Heart right ventricle (tissue), 16 donors: Measurements from ENCODE around the gene FABP7. TPM values are rescaled to one million over a fixed set of nuclear protein-coding genes. Genes with fewer than 3 reads are reported as not detected.

Experiments used
- ATAC-seq, 8 donors: fragments of 200-7000 bp; cut with Tn5 transposase; one replicate each; pipeline ENCODE4 v1.9.1; 2020; ENCODE audit warnings: mild to moderate bottlenecking in 8 of 8, moderate library complexity in 8 of 8, moderate number of reproducible peaks in 1 of 8
- DNase-seq, 2 donors: peaks; one replicate each; pipeline ENCODE4 v3.0.0-alpha.2; 2020
- H3K27ac ChIP-seq, 10 donors: fragments of 200-600 bp; sonication (generic) in 2 of 10; one replicate each; pipeline versions ENCODE4 v1.5.0 to v1.8.0; 2020 to 2022; ENCODE audit warnings: mild to moderate bottlenecking in 3 of 10
- H3K27me3 ChIP-seq, 7 donors: fragments of 200-600 bp; one replicate each; pipeline ENCODE4 v1.8.0; 2021 to 2022; ENCODE audit warnings: mild to moderate bottlenecking in 2 of 7
- H3K36me3 ChIP-seq, 9 donors: fragments of 200-600 bp; sonication (generic) in 1 of 9; one replicate each; pipeline versions ENCODE4 v1.5.0 to v1.8.0; 2020 to 2022; ENCODE audit warnings: mild to moderate bottlenecking in 2 of 9
- H3K4me1 ChIP-seq, 9 donors: fragments of 200-600 bp; sonication (generic) in 1 of 9; one replicate each; pipeline versions ENCODE4 v1.5.0 to v1.8.0; 2020 to 2022; ENCODE audit warnings: mild to moderate bottlenecking in 4 of 9
- H3K4me3 ChIP-seq, 10 donors: fragments of 200-600 bp; sonication (generic) in 2 of 10; one replicate each; pipeline versions ENCODE4 v1.5.0 to v1.8.0; 2020 to 2022; ENCODE audit warnings: mild to moderate bottlenecking in 7 of 10, moderate library complexity in 2 of 10
- H3K9me3 ChIP-seq, 11 donors: fragments of 200-600 bp in 10 of 11; sonication (generic) in 2 of 11; one replicate each; pipeline versions ENCODE4 v1.5.0 to v1.8.0; 2013 to 2022; ENCODE audit warnings: mild to moderate bottlenecking in 2 of 11, control low read depth in 1 of 11, moderate library complexity in 1 of 11
- WGBS, 2 donors: extraction: QIAGEN DNeasy Blood & Tissue Kit; methylation state at CpG; one replicate each; pipeline ENCODE4 v1.1.7; 2013; ENCODE audit warnings: inconsistent platforms in 1 of 2; 5-methylcytosine and 5-hydroxymethylcytosine counted together
- intact Hi-C, 10 donors: fragments of 100-400 bp; cut with DNase I; formaldehyde crosslinking; loops; one replicate each; pipeline versions ENCODE4 v1.11.1 to v1.14.2; 2022
- polyA plus RNA-seq, 2 donors: library from polyadenylated mRNA; stranded (reverse); fragments of 200-250 nt; gene quantifications; one replicate each; pipeline ENCODE4 v1.2.3, GENCODE V29; 2013
- total RNA-seq, 10 donors: library from RNA; stranded (reverse); fragmentation: NEBNext Ultra II Directional in 3 of 10; extraction: Animal tissue kit (Norgen Biotek cat#: 25700) in 3 of 10; gene quantifications; one replicate each; pipeline versions ENCODE4 v1.2.1 to v1.2.4, GENCODE V29; 2021 to 2023
- TF ChIP-seq, protein P1 (sequence below), 9 donors: fragments of 200-600 bp; sonication (generic) in 2 of 9; IDR thresholded peaks; one replicate each; pipeline versions ENCODE4 v1.5.0 to v1.8.0; 2021 to 2022; ENCODE audit warnings: antibody characterized with exemption in 9 of 9, mild to moderate bottlenecking in 5 of 9, moderate library complexity in 1 of 9
- donor health status: Arrhythmogenic right ventricular cardiomyopathy.
- donor health status: ischemic (EF 13 %, LVEDD 7.1; RV severe dilation, severe dysfunction).
- donor health status: healthy with polysubstance abuse.
- donor health status: DM: no; HTN: yes; CAD: no.
- donor health status: DM: no; HTN: no; CAD: no.
- donor health status: ischemic (EF 25% LVEDD 6.9; RV normal size, moderate dysfunction).
- donor health status: ischemic (EF 25% LVEDD 5.7; RV mildly dilated, moderate dysfunction).
- donor health status: healthy.
- donor health status: DM: yes; HTN: yes; CAD: no.
- donor health status: Ischemic cardiomyopathy.
- donor health status: ischemic (EF 35%, LVEDD 5.7; RV mildly dilated, moderate dysfunction).
- donor health status: nonischemic (EF 11% LVEDD 7.7; RV severe dilation, severe dysfunction).
- donor health status: DM: yes; HTN: yes; CAD: no.
- donor health status: PGD.
- donor health status: ischemic (EF 29% LVEDD 5.4; RV normal size, mild dysfunction).
- donor health status: nonischemic (EF 23%, LVEDD 6.1; RV moderate dilation, normal function).

FABP7 gene
- total and polyA plus RNA-seq, 12 donors = 0.16 TPM; not detected in 11

DNA sequence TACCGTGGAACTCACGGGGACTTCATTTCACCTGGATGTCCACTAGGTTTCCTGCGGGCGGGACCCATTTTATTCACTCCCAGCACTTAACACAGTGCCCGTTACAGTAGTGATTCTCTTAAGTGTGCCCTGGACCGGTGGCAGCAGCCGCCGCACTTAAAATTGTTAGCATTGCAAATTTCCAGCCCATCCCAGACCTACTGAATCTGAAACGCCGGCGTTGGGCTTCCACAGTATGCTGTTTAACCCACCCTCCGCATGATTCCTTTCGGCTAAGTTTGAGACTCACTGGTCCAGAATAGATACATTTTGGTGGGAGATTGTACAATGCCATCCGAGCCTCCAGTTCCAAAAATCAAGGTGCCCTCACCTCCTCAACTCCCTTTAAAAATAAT, 10.5 kb downstream of the FABP7 start:
- ATAC-seq = peak in 5 of 8 donors; percentile 12 to 67 (median 57)

DNA sequence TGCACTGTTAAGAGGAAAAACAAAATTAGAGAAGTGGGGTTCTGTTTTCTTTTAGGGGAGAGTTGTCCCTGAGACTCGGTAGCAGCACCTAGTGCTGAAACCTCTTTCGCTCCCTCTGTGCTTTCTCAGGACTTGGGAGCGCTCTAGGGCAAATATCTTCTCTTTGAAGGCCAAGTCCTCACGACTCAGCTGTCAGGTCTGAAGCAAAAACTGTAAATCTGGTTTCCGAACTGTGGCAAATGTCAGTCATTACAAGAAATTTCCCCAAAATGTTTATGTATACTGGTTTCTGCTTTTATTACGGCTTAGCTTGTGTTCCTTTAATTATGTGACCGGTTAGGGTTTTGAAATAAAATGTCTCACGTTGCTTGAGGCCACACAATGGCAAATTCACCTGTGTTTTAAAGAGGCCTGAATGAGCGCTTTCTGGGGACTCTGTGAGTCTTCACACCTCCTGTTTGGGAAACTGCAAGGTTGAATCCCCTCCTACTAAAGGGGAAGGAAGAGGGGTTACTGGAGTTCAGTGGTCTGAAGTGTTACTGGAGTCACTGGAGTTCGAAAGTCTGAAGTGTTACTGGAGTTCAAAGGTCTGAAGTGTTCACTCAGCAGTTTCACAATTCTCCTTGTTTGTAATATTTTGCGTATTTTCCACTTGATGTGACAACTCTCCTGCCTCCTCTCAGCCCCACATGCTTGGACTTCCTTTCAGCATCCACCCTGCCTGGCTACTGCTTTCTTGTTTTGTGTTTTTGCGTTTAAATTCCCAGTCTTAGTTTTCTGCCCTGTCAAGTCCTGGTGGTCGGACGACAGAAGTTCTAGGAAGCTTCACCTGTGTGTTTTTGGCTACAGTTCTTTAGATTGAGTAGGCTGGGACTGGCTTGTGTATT, 11.2 kb downstream of the FABP7 start:
- Histone ChIP-seq H3K4me1 (peaks cover 0 to 32% (median 17%) of the 10 kb centered on the region in 9 donors), H3K36me3 (no peaks in the 10 kb centered on the region), H3K4me3 (peak overlapping the region in 9 of 10 donors; percentile 69 to 93 (median 80)), H3K27ac (peak overlapping the region; percentile 82 to 94 (median 94)), H3K9me3 (no peaks in the 10 kb centered on the region), H3K27me3 (peaks cover 0 to 5% (median 0%) of the 10 kb centered on the region in 7 donors)
- WGBS, 2 donors = 57 to 58% methylated on average over 14 of the region's 14 CpGs
- ATAC-seq = peak in 3 of 8 donors; percentile 39 to 50 (median 43)
- no peak for DNase-seq
- intact Hi-C loops = no loop called here
- TF ChIP-seq, protein P1, sequence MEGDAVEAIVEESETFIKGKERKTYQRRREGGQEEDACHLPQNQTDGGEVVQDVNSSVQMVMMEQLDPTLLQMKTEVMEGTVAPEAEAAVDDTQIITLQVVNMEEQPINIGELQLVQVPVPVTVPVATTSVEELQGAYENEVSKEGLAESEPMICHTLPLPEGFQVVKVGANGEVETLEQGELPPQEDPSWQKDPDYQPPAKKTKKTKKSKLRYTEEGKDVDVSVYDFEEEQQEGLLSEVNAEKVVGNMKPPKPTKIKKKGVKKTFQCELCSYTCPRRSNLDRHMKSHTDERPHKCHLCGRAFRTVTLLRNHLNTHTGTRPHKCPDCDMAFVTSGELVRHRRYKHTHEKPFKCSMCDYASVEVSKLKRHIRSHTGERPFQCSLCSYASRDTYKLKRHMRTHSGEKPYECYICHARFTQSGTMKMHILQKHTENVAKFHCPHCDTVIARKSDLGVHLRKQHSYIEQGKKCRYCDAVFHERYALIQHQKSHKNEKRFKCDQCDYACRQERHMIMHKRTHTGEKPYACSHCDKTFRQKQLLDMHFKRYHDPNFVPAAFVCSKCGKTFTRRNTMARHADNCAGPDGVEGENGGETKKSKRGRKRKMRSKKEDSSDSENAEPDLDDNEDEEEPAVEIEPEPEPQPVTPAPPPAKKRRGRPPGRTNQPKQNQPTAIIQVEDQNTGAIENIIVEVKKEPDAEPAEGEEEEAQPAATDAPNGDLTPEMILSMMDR (IDR thresholded peaks at IDR 0.05) = no peak

More for the DNA sequence above, 10.5 kb downstream of the FABP7 start:
- intact Hi-C loops = no loop called here
- Histone ChIP-seq H3K36me3 (no peaks in the 10 kb centered on the region), H3K9me3 (no peaks in the 10 kb centered on the region), H3K27me3 (peaks cover 0 to 5% (median 0%) of the 10 kb centered on the region in 7 donors), H3K4me3 (peak overlapping the region; percentile 60 to 93 (median 80)), H3K27ac (peak overlapping the region; percentile 82 to 94 (median 94)), H3K4me1 (peaks cover 0 to 32% (median 17%) of the 10 kb centered on the region in 9 donors)
- DNase-seq = no peak
- TF ChIP-seq, protein P1 (IDR thresholded peaks at IDR 0.05) = no peak
- 3 to 5% methylated on average over 14 of the region's 14 CpGs for WGBS, 2 donors

DNA sequence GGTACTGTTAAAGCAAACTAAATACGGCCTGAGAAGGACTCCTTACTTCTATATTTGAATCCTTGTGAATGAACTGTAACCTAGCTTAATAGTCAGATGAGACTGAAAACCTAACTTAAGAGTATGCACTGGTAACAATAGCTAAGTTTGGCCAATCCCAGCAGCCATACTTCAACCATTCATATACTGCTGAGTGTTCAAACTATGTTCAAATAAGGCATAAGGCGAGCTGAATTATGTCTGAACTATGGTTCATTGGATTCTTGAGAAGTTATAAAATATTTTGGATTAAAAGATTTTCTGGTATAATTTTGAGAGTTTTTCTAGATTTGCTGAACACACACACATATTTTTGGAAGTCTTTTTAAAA, 11.8 kb downstream of the FABP7 start:
- H3K4me1 ChIP-seq = peaks cover 0 to 32% (median 17%) of the 10 kb centered on the region in 9 donors
- ATAC-seq (no peak), DNase-seq (no peak)
- WGBS, 2 donors = 93 to 95% methylated on average over 2 of the region's 2 CpGs
- H3K9me3 ChIP-seq = no peaks in the 10 kb centered on the region
- H3K27me3 ChIP-seq = peaks cover 0 to 5% (median 0%) of the 10 kb centered on the region in 7 donors
- H3K4me3 ChIP-seq = peak overlapping the region in 1 of 10 donors; percentile 16
- intact Hi-C loops = no loop called here
- peak overlapping the region in 1 of 10 donors; percentile 93 for H3K27ac ChIP-seq
- no peaks in the 10 kb centered on the region for H3K36me3 ChIP-seq
- TF ChIP-seq, protein P1 (IDR thresholded peaks at IDR 0.05) = no peak

DNA sequence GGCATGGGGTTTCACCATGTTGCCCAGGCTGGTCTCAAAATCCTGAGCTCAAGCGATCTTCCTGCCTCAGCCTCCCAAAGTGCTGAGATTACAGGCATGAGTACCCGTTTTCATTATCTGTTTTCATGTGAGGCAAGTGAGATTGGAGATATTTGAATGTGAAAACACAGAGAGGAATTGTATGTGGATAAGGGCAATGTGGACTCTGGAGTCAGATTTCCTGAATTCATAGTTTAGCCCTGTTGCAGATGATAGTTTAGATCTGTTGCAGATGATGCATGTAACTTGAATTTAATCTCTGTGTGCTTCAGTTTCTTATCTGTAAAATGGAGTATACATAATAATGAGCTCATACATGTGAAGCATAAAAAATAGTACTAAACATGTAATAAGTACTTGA, 13.2 kb downstream of the FABP7 start:
- intact Hi-C loops = no loop called here
- no peak for DNase-seq
- TF ChIP-seq, protein P1 (IDR thresholded peaks at IDR 0.05) = no peak
- H3K36me3 ChIP-seq = peaks cover 0 to 6% (median 0%) of the 10 kb centered on the region in 9 donors
- peaks cover 0 to 32% (median 17%) of the 10 kb centered on the region in 9 donors for H3K4me1 ChIP-seq
- H3K9me3 ChIP-seq = no peaks in the 10 kb centered on the region
- WGBS, 2 donors = 74 to 76% methylated on average over 2 of the region's 2 CpGs
- no peak overlapping the region for H3K27ac ChIP-seq
- ATAC-seq = no peak
- H3K4me3 ChIP-seq = no peak overlapping the region
- H3K27me3 ChIP-seq = peaks cover 0 to under 1% (median 0%) of the 10 kb centered on the region in 7 donors
